Fibroblast of lung (primary cell): ENCODE results near the gene SCD5.

Experiments
- EZH2 ChIP-seq: IDR thresholded peaks from 2 replicates; pipeline ENCODE4 v1.5.1; 2012; ENCODE audit warnings: low read length, control low read depth, mild to moderate bottlenecking; ENCODE audit errors: missing control alignments
- TF ChIP-seq, protein P1 (sequence below), 2 donors: IDR thresholded peaks in 1 of 2; conservative IDR thresholded peaks in 1 of 2; 1 replicate in 1 of 2; 2 replicates in 1 of 2; pipeline ENCODE4 v1.5.1; 2011 to 2012; ENCODE audit warnings: low read length in 2 of 2, control low read depth in 1 of 2, inconsistent platforms in 1 of 2, low read depth in 1 of 2, mild to moderate bottlenecking in 1 of 2

DNA sequence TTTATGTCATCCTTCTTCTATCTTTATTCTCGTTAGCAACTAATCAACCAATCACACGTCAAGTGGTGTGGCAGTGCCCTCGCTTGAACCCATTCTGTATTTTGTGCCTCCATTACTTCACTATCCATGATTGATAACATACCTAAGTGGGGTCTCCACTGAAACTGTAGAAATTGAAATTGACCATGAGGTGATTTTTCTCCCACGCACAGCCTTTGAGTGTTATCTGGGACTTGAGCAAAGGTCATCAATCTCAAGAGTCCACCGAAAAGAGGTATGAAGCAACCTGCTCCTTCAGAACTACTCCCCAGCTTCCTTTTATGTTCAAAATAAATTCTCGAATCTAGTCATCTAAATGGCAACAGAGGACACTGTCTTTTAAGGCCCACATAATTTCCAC, 111.1 kb downstream of the SCD5 start:
- TF ChIP-seq, protein P1, sequence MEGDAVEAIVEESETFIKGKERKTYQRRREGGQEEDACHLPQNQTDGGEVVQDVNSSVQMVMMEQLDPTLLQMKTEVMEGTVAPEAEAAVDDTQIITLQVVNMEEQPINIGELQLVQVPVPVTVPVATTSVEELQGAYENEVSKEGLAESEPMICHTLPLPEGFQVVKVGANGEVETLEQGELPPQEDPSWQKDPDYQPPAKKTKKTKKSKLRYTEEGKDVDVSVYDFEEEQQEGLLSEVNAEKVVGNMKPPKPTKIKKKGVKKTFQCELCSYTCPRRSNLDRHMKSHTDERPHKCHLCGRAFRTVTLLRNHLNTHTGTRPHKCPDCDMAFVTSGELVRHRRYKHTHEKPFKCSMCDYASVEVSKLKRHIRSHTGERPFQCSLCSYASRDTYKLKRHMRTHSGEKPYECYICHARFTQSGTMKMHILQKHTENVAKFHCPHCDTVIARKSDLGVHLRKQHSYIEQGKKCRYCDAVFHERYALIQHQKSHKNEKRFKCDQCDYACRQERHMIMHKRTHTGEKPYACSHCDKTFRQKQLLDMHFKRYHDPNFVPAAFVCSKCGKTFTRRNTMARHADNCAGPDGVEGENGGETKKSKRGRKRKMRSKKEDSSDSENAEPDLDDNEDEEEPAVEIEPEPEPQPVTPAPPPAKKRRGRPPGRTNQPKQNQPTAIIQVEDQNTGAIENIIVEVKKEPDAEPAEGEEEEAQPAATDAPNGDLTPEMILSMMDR (conservative IDR thresholded peaks at IDR 0.05 in 1 of 2, IDR thresholded peaks at IDR 0.05 in 1 of 2; ENCODE audit: low read depth in 1 of 2, low read length in 2 of 2), result no peak
- TF ChIP-seq EZH2, result no peak
